H1 (cell line): ENCODE measurements around the gene CAMP. TPM values are rescaled to one million over a fixed set of nuclear protein-coding genes. Genes with fewer than 3 reads are reported as not detected.

Source experiments
- CTCF ChIA-PET: fragments of 300-600 bp; sonication (Branson Sonifier 250); formaldehyde crosslinking; loops from one replicate; lab custom pipeline; 2021; ENCODE audit not compliant: partially characterized antibody; lab: Charles Lee
- POLR2A ChIA-PET: fragments of 300-600 bp; sonication (Branson Sonifier 250); formaldehyde crosslinking; loops from one replicate; lab custom pipeline; 2021; ENCODE audit warnings: inconsistent platforms; ENCODE audit not compliant: partially characterized antibody; lab: Charles Lee
- DNase-seq, 2 experiments: peaks; one replicate each; pipeline versions ENCODE4 v3.0.0 to v3.0.0-alpha.2; 2010 to 2022; ENCODE audit warnings: low spot score in 2 of 2, low read depth in 1 of 2, mixed read lengths in 1 of 2
- FAIRE-seq: peaks from 2 replicates; lab custom pipeline; 2011; peaks lifted over from hg19 to GRCh38; lab: Jason Lieb, UNC
- H2AFZ ChIP-seq: 2 replicates; pipeline ENCODE4 v1.8.1; 2012; ENCODE audit warnings: low read length, inconsistent platforms
- H2AK5ac ChIP-seq: 2 replicates; pipeline ENCODE4 v1.6.1; 2013; ENCODE audit warnings: low read depth, low read length
- H2BK120ac ChIP-seq: replicated peaks from 2 replicates; pipeline ENCODE3; 2013; ENCODE audit warnings: low read depth, low read length, inconsistent platforms
- H2BK12ac ChIP-seq: 2 replicates; pipeline ENCODE4 v1.6.1; 2013; ENCODE audit warnings: low read depth, low read length
- H2BK15ac ChIP-seq: 2 replicates; pipeline ENCODE4 v1.6.1; 2013; ENCODE audit warnings: low read length
- H2BK20ac ChIP-seq: 2 replicates; pipeline ENCODE4 v1.6.1; 2013; ENCODE audit warnings: low read length
- H2BK5ac ChIP-seq: 2 replicates; pipeline ENCODE4 v1.6.1; 2013; ENCODE audit warnings: low read depth, low read length
- H3K14ac ChIP-seq: 2 replicates; pipeline ENCODE4 v1.6.1; 2013; ENCODE audit warnings: inconsistent platforms; ENCODE audit not compliant: insufficient read length
- H3K18ac ChIP-seq: 2 replicates; pipeline ENCODE4 v1.6.1; 2013; ENCODE audit warnings: low read length; ENCODE audit errors: extremely low read depth
- H3K23ac ChIP-seq: 2 replicates; pipeline ENCODE4 v1.6.1; 2013; ENCODE audit warnings: inconsistent platforms; ENCODE audit not compliant: insufficient read length
- H3K23me2 ChIP-seq: 2 replicates; pipeline ENCODE4 v1.6.1; 2013; ENCODE audit warnings: low read depth, low read length
- H3K27ac ChIP-seq: 2 replicates; pipeline ENCODE4 v1.6.1; 2011; ENCODE audit warnings: low read depth, low read length, inconsistent platforms
- H3K27me3 ChIP-seq, 4 experiments: replicated peaks in 1 of 4; 1 replicate in 1 of 4; 2 replicates in 3 of 4; pipeline versions ENCODE4 v1.6.1 to v1.8.1; 2011 to 2013; ENCODE audit warnings: low read length in 3 of 4, mild to moderate bottlenecking in 3 of 4, inconsistent platforms in 2 of 4, mixed read lengths in 2 of 4, moderate library complexity in 1 of 4; ENCODE audit not compliant: control insufficient read depth in 3 of 4, insufficient read depth in 3 of 4; ENCODE audit errors: extremely low read depth in 1 of 4
- H3K36me3 ChIP-seq, 4 experiments: 2 replicates each; pipeline versions ENCODE4 v1.6.1 to v1.8.1; 2011 to 2013; ENCODE audit warnings: mild to moderate bottlenecking in 4 of 4, low read length in 3 of 4, moderate library complexity in 2 of 4, control low read depth in 1 of 4, inconsistent platforms in 1 of 4; ENCODE audit not compliant: insufficient read depth in 4 of 4, control insufficient read depth in 2 of 4
- H3K4ac ChIP-seq: replicated peaks from 2 replicates; pipeline ENCODE3; 2013; ENCODE audit warnings: low read length, low read depth, mixed read lengths, inconsistent platforms; ENCODE audit not compliant: insufficient read length
- H3K4me1 ChIP-seq, 4 experiments: replicated peaks in 1 of 4; 1 replicate in 1 of 4; 2 replicates in 3 of 4; pipeline versions ENCODE4 v1.6.1 to v1.8.1; 2011 to 2013; ENCODE audit warnings: low read length in 3 of 4, inconsistent platforms in 2 of 4, mixed read lengths in 1 of 4; ENCODE audit not compliant: insufficient read depth in 4 of 4, control insufficient read depth in 3 of 4
- H3K4me2 ChIP-seq, 2 experiments: 2 replicates each; pipeline versions ENCODE4 v1.6.1 to v1.8.1; 2011 to 2013; ENCODE audit warnings: low read depth in 2 of 2, low read length in 2 of 2, control low read depth in 1 of 2, inconsistent platforms in 1 of 2, mild to moderate bottlenecking in 1 of 2; ENCODE audit not compliant: insufficient read depth in 1 of 2
- H3K4me3 ChIP-seq, 4 experiments: fragments of 200-600, 300-600 bp in 1 of 4; sonication (generic), shearing (Covaris generic), sonication (Bioruptor Twin) in 1 of 4; 2 replicates each; pipeline versions ENCODE4 v1.5.1 to v1.8.1; 2011 to 2016; ENCODE audit warnings: low read length in 4 of 4, low read depth in 3 of 4, control low read depth in 2 of 4, inconsistent platforms in 2 of 4, mild to moderate bottlenecking in 2 of 4, mixed read lengths in 1 of 4, moderate library complexity in 1 of 4; ENCODE audit not compliant: insufficient read depth in 2 of 4; ENCODE audit errors: extremely low read depth in 1 of 4
- H3K56ac ChIP-seq: replicated peaks from 2 replicates; pipeline ENCODE3; 2013; ENCODE audit warnings: low read depth, mild to moderate bottlenecking, mixed read lengths, low read length, inconsistent platforms; ENCODE audit not compliant: insufficient read length
- H3K79me1 ChIP-seq: 2 replicates; pipeline ENCODE4 v1.6.1; 2013; ENCODE audit warnings: low read depth, low read length, control low read depth
- H3K79me2 ChIP-seq, 2 experiments: 2 replicates each; pipeline versions ENCODE4 v1.6.1 to v1.8.1; 2012 to 2013; ENCODE audit warnings: low read length in 2 of 2, mild to moderate bottlenecking in 2 of 2, inconsistent platforms in 1 of 2; ENCODE audit not compliant: insufficient read depth in 2 of 2, control insufficient read depth in 1 of 2
- H3K9ac ChIP-seq, 4 experiments: replicated peaks in 1 of 4; 1 replicate in 1 of 4; 2 replicates in 3 of 4; pipeline versions ENCODE4 v1.6.1 to v1.8.1; 2011 to 2013; ENCODE audit warnings: low read depth in 3 of 4, low read length in 3 of 4, control low read depth in 2 of 4, mild to moderate bottlenecking in 2 of 4, moderate library complexity in 2 of 4, inconsistent platforms in 1 of 4; ENCODE audit errors: extremely low read depth in 1 of 4
- H3K9me3 ChIP-seq, 2 experiments: 2 replicates each; pipeline versions ENCODE4 v1.6.1 to v1.8.1; 2012 to 2013; ENCODE audit warnings: mild to moderate bottlenecking in 2 of 2, moderate library complexity in 2 of 2, control low read depth in 1 of 2, inconsistent platforms in 1 of 2, low read depth in 1 of 2, low read length in 1 of 2, mixed read lengths in 1 of 2; ENCODE audit not compliant: insufficient read depth in 2 of 2
- H4K20me1 ChIP-seq, 2 experiments: replicated peaks in 1 of 2; 2 replicates each; pipeline versions ENCODE3 to v1.8.1; 2011 to 2013; ENCODE audit warnings: inconsistent platforms in 2 of 2, low read length in 2 of 2, mild to moderate bottlenecking in 1 of 2; ENCODE audit not compliant: insufficient read depth in 2 of 2, control insufficient read depth in 1 of 2
- H4K5ac ChIP-seq: 2 replicates; pipeline ENCODE4 v1.6.1; 2013; ENCODE audit warnings: low read length, low read depth, mixed read lengths, inconsistent platforms; ENCODE audit not compliant: insufficient read length
- H4K8ac ChIP-seq: 2 replicates; pipeline ENCODE4 v1.8.0; 2013; ENCODE audit warnings: mild to moderate bottlenecking, moderate library complexity, low read length, inconsistent platforms; ENCODE audit not compliant: insufficient read depth; ENCODE audit errors: extremely low read depth
- H4K91ac ChIP-seq: replicated peaks from 2 replicates; pipeline ENCODE3; 2013; ENCODE audit warnings: low read length, mixed read lengths, inconsistent platforms; ENCODE audit not compliant: insufficient read length
- SIRT6 ChIP-seq: IDR thresholded peaks from one replicate; pipeline ENCODE4 v1.7.1; 2012; ENCODE audit warnings: low read length, inconsistent platforms
- WGBS, 2 experiments: shearing (Covaris generic) in 1 of 2; methylation state at CpG; one replicate each; pipeline versions ENCODE4 v1.1.6 to v1.1.7; 2013 to 2015; ENCODE audit warnings: low lambda C conversion rate in 2 of 2, mixed read lengths in 2 of 2, inconsistent platforms in 1 of 2, low coverage in 1 of 2, missing lambda C conversion rate in 1 of 2; ENCODE audit not compliant: insufficient replicate concordance in 2 of 2, insufficient coverage in 1 of 2, insufficient read length in 1 of 2; ENCODE audit errors: extremely low coverage in 1 of 2, missing lambda C conversion rate in 1 of 2; 5-methylcytosine and 5-hydroxymethylcytosine counted together
- polyA plus RNA-seq, 7 experiments: library from polyadenylated mRNA; depleted of rRNA in 3 of 7; stranded (reverse) in 5 of 7; unstranded in 2 of 7; fragments of >200 nt in 5 of 7; fragments of 200-250 nt in 2 of 7; gene quantifications; 1 replicate in 5 of 7; 2 replicates in 1 of 7; 4 replicates in 1 of 7; pipeline versions ENCODE4 v1.2.1 to v1.2.3, GENCODE V29; 2011 to 2013; ENCODE audit warnings: missing spikeins in 2 of 7, mixed read lengths in 2 of 7
- total RNA-seq: library from RNA; stranded (reverse); fragmentation: NEBNext Ultra II Directional; extraction: Animal tissue kit (Norgen Biotek cat#: 25700); gene quantifications from 2 replicates; pipeline ENCODE4 v1.2.1, GENCODE V29; 2021
- TF ChIP-seq, protein P1 (sequence below), 3 experiments: IDR thresholded peaks; 1 replicate in 2 of 3; 2 replicates in 1 of 3; pipeline versions ENCODE4 v1.5.1 to v1.6.1; 2011; ENCODE audit warnings: low read length in 3 of 3, mild to moderate bottlenecking in 3 of 3, inconsistent platforms in 2 of 3, low read depth in 1 of 3, moderate library complexity in 1 of 3; ENCODE audit not compliant: insufficient read depth in 1 of 3; ENCODE audit errors: control extremely low read depth in 1 of 3

CAMP gene
- total and polyA plus RNA-seq, 2 of the 8 experiments (the other 6 are each of a cell fraction or from before 2014, with no cell fraction given) = not detected

DNA sequence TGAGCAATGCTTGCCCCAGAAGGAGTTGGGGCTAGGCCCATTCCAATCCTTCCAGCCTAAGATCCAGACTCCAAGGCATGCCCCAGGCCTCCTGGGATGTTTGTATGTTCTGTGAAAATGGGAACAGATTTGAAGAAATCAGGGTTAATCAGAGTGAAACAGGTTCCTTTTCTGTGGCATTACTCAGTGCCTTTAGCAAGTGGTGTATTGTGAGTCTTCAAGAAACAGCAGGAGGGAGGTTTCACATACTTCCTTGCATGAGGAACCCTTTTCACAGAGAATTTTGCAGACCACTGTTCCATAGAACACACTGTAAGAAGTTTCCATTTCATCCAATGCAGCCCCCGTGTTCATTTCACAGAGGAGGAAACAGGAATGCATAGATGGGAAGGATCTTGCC lies 26.7 kb upstream of the CAMP start:
- TF ChIP-seq, protein P1, sequence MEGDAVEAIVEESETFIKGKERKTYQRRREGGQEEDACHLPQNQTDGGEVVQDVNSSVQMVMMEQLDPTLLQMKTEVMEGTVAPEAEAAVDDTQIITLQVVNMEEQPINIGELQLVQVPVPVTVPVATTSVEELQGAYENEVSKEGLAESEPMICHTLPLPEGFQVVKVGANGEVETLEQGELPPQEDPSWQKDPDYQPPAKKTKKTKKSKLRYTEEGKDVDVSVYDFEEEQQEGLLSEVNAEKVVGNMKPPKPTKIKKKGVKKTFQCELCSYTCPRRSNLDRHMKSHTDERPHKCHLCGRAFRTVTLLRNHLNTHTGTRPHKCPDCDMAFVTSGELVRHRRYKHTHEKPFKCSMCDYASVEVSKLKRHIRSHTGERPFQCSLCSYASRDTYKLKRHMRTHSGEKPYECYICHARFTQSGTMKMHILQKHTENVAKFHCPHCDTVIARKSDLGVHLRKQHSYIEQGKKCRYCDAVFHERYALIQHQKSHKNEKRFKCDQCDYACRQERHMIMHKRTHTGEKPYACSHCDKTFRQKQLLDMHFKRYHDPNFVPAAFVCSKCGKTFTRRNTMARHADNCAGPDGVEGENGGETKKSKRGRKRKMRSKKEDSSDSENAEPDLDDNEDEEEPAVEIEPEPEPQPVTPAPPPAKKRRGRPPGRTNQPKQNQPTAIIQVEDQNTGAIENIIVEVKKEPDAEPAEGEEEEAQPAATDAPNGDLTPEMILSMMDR (IDR thresholded peaks at IDR 0.05; ENCODE audit: control extremely low read depth in 1 of 3, insufficient read depth in 1 of 3, low read depth in 1 of 3, low read length in 3 of 3) = no peak
- TF ChIP-seq SIRT6 = no peak
- TF ChIP-seq, all 59 proteins: peak for 0
- H3K4ac ChIP-seq = no peak overlapping the region
- ChIA-PET POLR2A (interaction anchor here (1.0 to 1.2 kb wide), 2 partner anchors 28 to 30 kb away, joined by 3 read pairs; no protein-coding TSS in a partner anchor), CTCF (interaction anchor here (0.6 to 1.9 kb wide), 2 partner anchors 120 to 236 kb away, joined by 4 read pairs; no protein-coding TSS in a partner anchor)
- H2BK20ac ChIP-seq = no peak overlapping the region
- no peak overlapping the region for H4K5ac ChIP-seq
- H3K14ac ChIP-seq = no peak overlapping the region
- no peaks in the 10 kb centered on the region for H3K79me2 ChIP-seq
- no peak overlapping the region for H2AK5ac ChIP-seq
- H3K18ac ChIP-seq = no peak overlapping the region
- H2BK5ac ChIP-seq = no peak overlapping the region
- WGBS, 2 experiments = 100% methylated on average over 1 of the region's 1 CpG; no CpG with 5 or more reads in 1 of the 2 experiments
- FAIRE-seq = no peak
- no peak overlapping the region for H2BK12ac ChIP-seq
- H3K27ac ChIP-seq = no peak overlapping the region
- DNase-seq = no peak
- H3K56ac ChIP-seq = no peak overlapping the region
- no peak overlapping the region for H2BK120ac ChIP-seq
- no peak overlapping the region for H3K4me3 ChIP-seq
- H3K79me1 ChIP-seq = no peaks in the 10 kb centered on the region
- no peak overlapping the region for H4K91ac ChIP-seq
- no peak overlapping the region for H4K8ac ChIP-seq
- H3K4me1 ChIP-seq = peaks cover 0 to 6% (median 4%) of the 10 kb centered on the region in 4 experiments; a peak in 5 of 7 replicates
- H3K23me2 ChIP-seq = no peaks in the 10 kb centered on the region
- no peak overlapping the region for H3K23ac ChIP-seq
- no peak overlapping the region for H3K9ac ChIP-seq
- no peak overlapping the region for H2BK15ac ChIP-seq
- no peaks in the 10 kb centered on the region for H3K9me3 ChIP-seq
- H4K20me1 ChIP-seq = no peaks in the 10 kb centered on the region
- H3K36me3 ChIP-seq = no peaks in the 10 kb centered on the region
- H3K27me3 ChIP-seq = no peaks in the 10 kb centered on the region
- no peak overlapping the region for H3K4me2 ChIP-seq
- 0 out of 2 replicates have a peak overlapping the region, but pooled peaks have one; percentile 20 for H2AFZ ChIP-seq
